ENCODE measurements around the gene OR52B2.

- TF ChIP-seq CTCF (IDR thresholded peaks at IDR 0.05) (no peak), POLR2A (IDR thresholded peaks at IDR 0.05) (no peak)
Observed at GRCh38 chr11:6170226-6170625, at the start of gene OR52B2.
